IMR-90 (cell line): ENCODE data around the gene EPHB6.

Source experiments
- MAFK ChIP-seq: IDR thresholded peaks from 2 replicates; pipeline ENCODE4 v1.6.1; 2012; ENCODE audit warnings: low read depth, low read length, improper control_type of control experiment
- MXI1 ChIP-seq: IDR thresholded peaks from 2 replicates; pipeline ENCODE4 v1.6.1; 2012; ENCODE audit warnings: low read depth, mild to moderate bottlenecking, low read length, moderate library complexity, borderline replicate concordance
- POLR2A ChIP-seq: IDR thresholded peaks from 2 replicates; pipeline ENCODE4 v1.6.1; 2012; ENCODE audit warnings: mild to moderate bottlenecking, low read depth, low read length
- RAD21 ChIP-seq: IDR thresholded peaks from 2 replicates; pipeline ENCODE4 v1.6.1; 2012; ENCODE audit warnings: low read length, improper control_type of control experiment
- TF ChIP-seq, protein P1 (sequence below): conservative IDR thresholded peaks from 2 replicates; pipeline ENCODE4 v1.5.1; 2012; ENCODE audit warnings: mild to moderate bottlenecking, low read depth, low read length, improper control_type of control experiment
- TF ChIP-seq, protein P2 (sequence below): fragments of 150-350 bp; IDR thresholded peaks from 2 replicates; pipeline ENCODE4 v1.6.1; 2016; ENCODE audit warnings: low read depth, mild to moderate bottlenecking, low read length, moderate library complexity, borderline replicate concordance

DNA sequence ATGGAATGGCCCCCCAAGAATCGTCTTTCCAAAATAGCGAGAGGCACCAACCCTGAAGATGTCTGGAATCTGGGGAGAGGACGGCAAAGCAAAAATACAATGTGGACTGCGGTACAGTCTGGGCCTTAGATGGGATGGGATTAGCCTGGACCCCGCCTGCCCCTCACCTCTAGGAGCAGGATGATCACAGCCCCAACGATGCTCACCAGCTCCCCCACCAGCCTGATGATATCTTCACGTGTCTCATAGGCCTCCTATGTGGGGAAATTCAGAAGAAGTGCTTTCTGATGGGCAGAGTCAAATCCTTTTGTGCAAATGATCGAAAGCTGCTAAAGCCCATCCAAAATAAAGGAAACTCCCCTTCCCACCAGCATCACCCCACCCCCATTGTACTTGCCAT lies 60.4 kb downstream of the EPHB6 start:
- TF ChIP-seq, protein P1, sequence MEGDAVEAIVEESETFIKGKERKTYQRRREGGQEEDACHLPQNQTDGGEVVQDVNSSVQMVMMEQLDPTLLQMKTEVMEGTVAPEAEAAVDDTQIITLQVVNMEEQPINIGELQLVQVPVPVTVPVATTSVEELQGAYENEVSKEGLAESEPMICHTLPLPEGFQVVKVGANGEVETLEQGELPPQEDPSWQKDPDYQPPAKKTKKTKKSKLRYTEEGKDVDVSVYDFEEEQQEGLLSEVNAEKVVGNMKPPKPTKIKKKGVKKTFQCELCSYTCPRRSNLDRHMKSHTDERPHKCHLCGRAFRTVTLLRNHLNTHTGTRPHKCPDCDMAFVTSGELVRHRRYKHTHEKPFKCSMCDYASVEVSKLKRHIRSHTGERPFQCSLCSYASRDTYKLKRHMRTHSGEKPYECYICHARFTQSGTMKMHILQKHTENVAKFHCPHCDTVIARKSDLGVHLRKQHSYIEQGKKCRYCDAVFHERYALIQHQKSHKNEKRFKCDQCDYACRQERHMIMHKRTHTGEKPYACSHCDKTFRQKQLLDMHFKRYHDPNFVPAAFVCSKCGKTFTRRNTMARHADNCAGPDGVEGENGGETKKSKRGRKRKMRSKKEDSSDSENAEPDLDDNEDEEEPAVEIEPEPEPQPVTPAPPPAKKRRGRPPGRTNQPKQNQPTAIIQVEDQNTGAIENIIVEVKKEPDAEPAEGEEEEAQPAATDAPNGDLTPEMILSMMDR, result no peak
- TF ChIP-seq POLR2A (no peak), RAD21 (no peak), MXI1 (no peak), MAFK (no peak)
- TF ChIP-seq, protein P2, sequence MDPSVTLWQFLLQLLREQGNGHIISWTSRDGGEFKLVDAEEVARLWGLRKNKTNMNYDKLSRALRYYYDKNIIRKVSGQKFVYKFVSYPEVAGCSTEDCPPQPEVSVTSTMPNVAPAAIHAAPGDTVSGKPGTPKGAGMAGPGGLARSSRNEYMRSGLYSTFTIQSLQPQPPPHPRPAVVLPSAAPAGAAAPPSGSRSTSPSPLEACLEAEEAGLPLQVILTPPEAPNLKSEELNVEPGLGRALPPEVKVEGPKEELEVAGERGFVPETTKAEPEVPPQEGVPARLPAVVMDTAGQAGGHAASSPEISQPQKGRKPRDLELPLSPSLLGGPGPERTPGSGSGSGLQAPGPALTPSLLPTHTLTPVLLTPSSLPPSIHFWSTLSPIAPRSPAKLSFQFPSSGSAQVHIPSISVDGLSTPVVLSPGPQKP, result no peak
